NCI-H187 treated with DMSO at 0.1 percent for 48 hours (cell line): ENCODE results near the gene FMN2.
"Not testable (repeated sequence)": the region's sequence is repeated elsewhere in the genome, so short reads cannot be mapped to it uniquely, and the experiment has no call there.

ENCODE experiments used
- DNase-seq: peaks from one replicate; lab custom pipeline; 2025; lab: John Stamatoyannopoulos, UW

The FMN2 gene

GRCh38 chr1:240363914-240364313 is 272.2 kb downstream of the FMN2 start:
- DNase-seq: no peak

GRCh38 chr1:240366636-240367035 is 275.0 kb downstream of the FMN2 start:
- DNase-seq: no peak

- no peak for DNase-seq
These were observed 293.9 kb downstream of the FMN2 start for GRCh38 chr1:240385551-240385950.

GRCh38 chr1:240385985-240386978 is 294.6 kb downstream of the FMN2 start:
- no peak for DNase-seq

GRCh38 chr1:240387051-240387450 is 295.4 kb downstream of the FMN2 start:
- no peak for DNase-seq

- no peak for DNase-seq
These were observed 300.1 kb downstream of the FMN2 start for GRCh38 chr1:240391660-240392260.

GRCh38 chr1:240394353-240394752 is 302.7 kb downstream of the FMN2 start:
- DNase-seq: no peak

GRCh38 chr1:240395336-240395735 is 303.7 kb downstream of the FMN2 start:
- DNase-seq: no peak

GRCh38 chr1:240399381-240399780 is 307.7 kb downstream of the FMN2 start:
- DNase-seq: no peak

GRCh38 chr1:240401731-240402130 is 310.0 kb downstream of the FMN2 start:
- no peak for DNase-seq

GRCh38 chr1:240402326-240402725 is 310.6 kb downstream of the FMN2 start:
- no peak for DNase-seq

- DNase-seq: no peak
These were observed 312.6 kb downstream of the FMN2 start for GRCh38 chr1:240404286-240404685.

GRCh38 chr1:240405751-240406150 is 314.1 kb downstream of the FMN2 start:
- DNase-seq: no peak

GRCh38 chr1:240407407-240407806 is 315.7 kb downstream of the FMN2 start:
- DNase-seq: no peak

GRCh38 chr1:240409615-240410014 is 317.9 kb downstream of the FMN2 start:
- no peak for DNase-seq

GRCh38 chr1:240413732-240414131 is 322.0 kb downstream of the FMN2 start:
- no peak for DNase-seq

- no peak for DNase-seq
These were observed 322.6 kb downstream of the FMN2 start for GRCh38 chr1:240414237-240414636.

- not testable (repeated sequence) for DNase-seq
These were observed 323.3 kb downstream of the FMN2 start for GRCh38 chr1:240415011-240415410.

GRCh38 chr1:240415532-240415931 is 323.8 kb downstream of the FMN2 start:
- no peak for DNase-seq

- DNase-seq: no peak
These were observed 325.6 kb downstream of the FMN2 start for GRCh38 chr1:240417317-240417716.

- no peak for DNase-seq
These were observed 329.1 kb downstream of the FMN2 start for GRCh38 chr1:240420766-240421165.

- no peak for DNase-seq
These were observed 331.7 kb downstream of the FMN2 start for GRCh38 chr1:240423246-240423924.
